T-helper 1 cell (primary cell): Measurements from ENCODE around the gene ADGRF5.
"Not testable (repeated sequence)": the region's sequence is repeated elsewhere in the genome, so short reads cannot be mapped to it uniquely, and the experiment has no call there.

ENCODE experiments used
- DNase-seq, 5 donors: peaks; one replicate each; pipeline ENCODE4 v3.0.0-alpha.2; 2012 to 2020

ADGRF5 gene

DNA sequence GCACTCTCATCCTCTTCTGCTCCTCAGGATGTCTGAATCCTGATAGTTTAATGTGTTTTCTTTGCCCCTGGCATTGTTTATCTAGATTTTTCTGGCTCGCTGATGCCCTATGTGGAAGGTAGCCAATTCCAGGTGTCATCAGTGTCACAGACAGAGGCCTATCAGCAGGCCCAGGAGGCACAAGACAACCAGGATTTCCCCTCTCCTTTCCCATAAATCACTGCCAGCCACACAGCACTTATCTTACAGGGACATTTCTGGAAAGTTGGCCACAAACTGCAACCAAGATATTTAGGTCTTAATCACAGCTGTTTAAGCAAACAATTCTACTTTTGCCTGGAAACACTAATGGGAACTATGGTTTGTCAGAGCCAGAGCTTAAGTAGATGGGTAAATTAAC lies 28.1 kb downstream of the ADGRF5 start:
- DNase-seq = no peak

- no peak for DNase-seq
Measured at GRCh38 chr6:46891252-46891795, 30.4 kb downstream of the ADGRF5 start.

DNA sequence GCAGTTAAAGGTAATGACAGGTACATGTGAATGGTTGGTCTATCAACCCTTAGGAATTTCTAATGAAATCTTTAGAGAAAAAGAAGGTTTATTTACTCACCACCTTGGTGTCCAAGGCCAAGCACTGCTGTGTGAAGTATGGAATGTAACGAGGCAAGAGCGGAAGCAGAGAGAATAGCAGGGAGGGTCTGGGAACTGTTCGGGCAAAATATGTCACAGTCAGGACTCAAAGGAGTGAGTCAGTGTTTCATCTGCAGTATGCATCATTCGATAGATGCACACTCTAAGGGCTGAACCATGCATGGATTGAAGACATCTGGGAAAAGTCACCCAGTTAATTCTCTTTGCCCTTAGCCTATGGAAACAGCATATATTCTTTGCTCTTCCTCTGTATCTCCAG lies 33.2 kb downstream of the ADGRF5 start:
- no peak for DNase-seq

DNA sequence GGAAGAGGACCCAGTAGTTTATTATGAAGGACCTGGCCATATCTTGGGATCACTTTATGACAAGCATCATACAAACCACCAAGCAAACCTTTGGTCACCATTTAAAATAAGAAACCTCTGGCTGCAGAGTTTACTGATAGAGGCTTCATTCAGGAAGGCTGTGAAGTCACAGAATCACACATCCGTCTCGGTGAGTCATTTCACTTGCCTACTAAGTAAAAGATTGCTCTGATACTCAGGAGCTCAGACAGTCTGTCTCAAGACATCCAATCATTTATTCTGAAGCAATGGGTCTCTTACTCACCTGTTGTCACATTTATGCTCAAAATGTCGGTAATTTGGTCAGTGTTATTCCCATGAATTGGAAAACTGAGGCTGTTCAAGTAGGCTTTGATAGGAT lies 33.7 kb downstream of the ADGRF5 start:
- no peak for DNase-seq

- DNase-seq = no peak
Measured at GRCh38 chr6:46882645-46883044, 39.1 kb downstream of the ADGRF5 start.

- DNase-seq = no peak
Measured at GRCh38 chr6:46879003-46879402, 42.7 kb downstream of the ADGRF5 start.

- no peak for DNase-seq
Measured at GRCh38 chr6:46876126-46876525, 45.6 kb downstream of the ADGRF5 start.

DNA sequence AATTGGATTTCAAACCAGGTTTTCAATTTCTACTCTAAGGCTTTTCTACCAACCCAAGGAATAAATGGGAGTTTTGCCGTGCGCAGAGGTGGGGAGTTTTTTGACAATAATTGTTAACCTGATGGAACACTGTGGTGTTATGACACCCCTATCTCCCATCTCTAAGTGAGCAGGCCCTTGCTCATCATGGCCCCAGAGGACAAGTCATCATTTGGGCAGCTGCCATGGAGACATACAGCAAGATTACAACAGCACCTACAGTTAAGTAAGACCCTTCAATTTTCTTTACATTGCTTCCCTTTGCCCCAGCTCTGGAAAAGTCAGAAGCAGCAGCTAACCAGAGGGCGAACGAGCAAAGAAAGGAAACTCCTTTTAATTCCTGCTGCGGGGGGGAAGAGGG lies 54.3 kb downstream of the ADGRF5 start:
- no peak for DNase-seq

- no peak for DNase-seq
Measured at GRCh38 chr6:46865221-46865620, 56.5 kb downstream of the ADGRF5 start.

DNA sequence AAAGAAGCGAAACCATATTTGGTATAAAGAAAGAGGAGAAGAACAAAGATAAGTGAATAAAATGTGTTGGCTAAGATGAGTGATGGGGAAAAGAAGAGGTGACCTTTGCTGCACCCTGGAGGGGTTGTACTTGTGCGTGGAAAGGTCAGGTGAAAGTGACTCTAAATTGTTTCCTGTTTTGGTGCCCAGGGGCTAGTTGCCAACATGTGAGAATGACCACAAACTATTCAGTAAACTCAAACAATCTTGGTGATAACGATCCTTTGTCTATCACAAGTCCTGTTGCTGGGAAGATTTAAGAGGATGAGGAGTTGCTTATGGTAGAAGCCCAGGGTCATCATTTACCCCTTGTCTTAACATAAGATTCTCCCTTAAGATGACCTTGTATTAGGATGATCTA lies 57.9 kb downstream of the ADGRF5 start:
- no peak for DNase-seq

DNA sequence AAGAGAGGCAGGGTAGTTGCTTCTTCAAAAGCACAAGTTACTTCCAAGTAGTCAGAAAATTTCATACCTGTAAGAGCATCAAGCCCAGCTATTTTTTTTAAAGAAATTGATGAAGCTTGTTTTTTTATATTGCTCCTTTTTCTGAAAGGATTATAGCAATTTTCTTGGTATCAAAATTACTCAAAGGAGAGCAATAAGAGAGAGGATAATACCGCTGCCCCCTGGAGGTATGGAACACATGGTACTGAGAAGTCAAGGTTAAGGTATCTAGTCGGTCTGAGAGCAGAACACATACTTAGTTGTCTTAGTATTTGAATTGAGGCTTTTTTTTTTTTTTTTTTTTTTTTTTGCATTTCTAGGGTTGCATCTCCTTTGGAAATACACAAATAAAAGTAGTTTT lies 59.4 kb downstream of the ADGRF5 start:
- no peak for DNase-seq

DNA sequence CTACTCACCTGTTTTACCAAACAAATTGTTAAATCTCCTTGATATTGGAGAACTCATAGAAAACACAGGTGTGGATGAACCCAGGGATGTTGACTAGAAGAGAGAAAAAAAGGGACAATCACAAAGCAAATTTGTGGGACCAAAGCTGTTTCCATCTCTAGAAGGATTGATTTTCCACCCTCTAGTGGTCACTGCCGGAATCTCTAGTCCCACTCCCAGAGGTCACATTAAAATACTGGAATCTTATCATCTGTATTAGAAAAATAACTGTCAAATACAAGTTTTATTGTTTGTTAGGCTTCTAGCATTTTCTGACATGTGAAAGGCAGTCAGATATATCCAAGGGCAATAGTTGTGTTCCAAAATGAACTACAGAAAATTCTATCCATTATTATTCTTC lies 65.8 kb downstream of the ADGRF5 start:
- DNase-seq = not testable (repeated sequence)

DNA sequence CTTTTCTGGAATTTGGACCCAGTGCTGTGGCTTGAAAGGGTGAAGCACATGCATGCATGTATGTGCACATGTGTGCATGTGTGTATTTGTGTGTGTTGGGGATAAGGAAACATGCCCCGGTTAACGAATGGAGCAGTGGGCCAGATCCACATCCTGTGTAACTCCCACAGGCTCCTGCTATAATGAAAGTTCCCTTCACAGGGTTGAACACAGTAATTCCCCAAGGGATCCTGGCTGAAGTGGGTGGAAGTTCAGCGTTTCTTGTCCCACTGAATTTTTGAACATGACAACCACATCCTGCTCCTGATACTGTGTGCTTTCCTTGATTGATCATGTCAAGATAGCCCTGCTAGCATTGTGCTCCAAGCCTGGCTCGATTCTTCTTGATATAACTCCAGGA lies 70.2 kb downstream of the ADGRF5 start:
- DNase-seq = not testable (repeated sequence)

- DNase-seq = no peak
Measured at GRCh38 chr6:46850792-46851191, 70.9 kb downstream of the ADGRF5 start.

- no peak for DNase-seq
Measured at GRCh38 chr6:46849361-46849690, 72.4 kb downstream of the ADGRF5 start.

GRCh38 chr6:46848684-46849360 lies 72.9 kb downstream of the ADGRF5 start:
- peak in 4 of 5 donors; percentile 15 to 46 (median 34) for DNase-seq

DNA sequence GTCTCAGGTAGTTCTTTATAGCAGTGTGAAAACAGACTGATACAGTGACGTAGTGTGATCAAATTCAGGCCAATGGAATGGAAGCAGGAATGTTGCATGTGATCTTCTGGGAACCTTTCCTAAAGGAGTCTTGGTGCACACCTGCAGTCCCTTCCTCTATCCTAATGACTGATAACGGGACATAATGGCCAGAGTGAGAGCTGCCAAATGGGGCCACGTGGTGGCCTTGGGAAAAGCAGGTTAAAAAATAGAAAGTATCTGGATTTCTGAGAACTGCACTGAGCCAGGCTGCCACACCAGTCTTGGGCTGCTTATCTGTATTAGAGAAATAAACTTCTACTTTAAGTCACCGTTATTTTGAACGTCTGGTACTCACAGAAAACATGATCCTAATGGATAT lies 76.6 kb downstream of the ADGRF5 start:
- DNase-seq = no peak

DNA sequence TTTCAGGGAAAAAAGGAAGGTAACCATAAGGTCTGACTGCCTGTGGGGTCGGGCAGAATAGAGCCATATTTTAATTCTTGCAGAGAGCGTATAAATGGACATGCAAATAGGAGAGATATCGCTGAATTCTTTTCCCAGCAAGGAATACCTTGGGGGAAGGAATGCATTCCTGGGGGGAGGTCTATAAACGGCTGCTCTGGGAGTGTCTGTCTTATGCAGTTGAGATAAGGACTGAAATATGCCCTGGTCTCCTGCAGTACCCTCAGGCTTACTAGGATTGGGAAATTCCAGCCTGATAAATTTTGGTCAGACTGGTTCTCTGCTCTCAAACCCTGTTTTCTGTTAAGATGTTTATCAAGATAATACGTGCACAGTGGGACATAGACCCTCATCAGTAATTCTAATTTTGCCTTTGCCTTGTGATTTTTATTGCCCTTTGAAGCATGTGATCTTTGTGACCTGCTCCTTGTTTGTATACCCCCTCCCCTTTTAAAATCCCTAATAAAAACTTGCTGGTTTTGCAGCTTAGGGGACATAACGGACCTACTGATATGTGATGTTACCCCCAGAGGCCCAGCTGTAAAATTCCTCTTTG lies 79.4 kb downstream of the ADGRF5 start:
- DNase-seq = not testable (repeated sequence)

DNA sequence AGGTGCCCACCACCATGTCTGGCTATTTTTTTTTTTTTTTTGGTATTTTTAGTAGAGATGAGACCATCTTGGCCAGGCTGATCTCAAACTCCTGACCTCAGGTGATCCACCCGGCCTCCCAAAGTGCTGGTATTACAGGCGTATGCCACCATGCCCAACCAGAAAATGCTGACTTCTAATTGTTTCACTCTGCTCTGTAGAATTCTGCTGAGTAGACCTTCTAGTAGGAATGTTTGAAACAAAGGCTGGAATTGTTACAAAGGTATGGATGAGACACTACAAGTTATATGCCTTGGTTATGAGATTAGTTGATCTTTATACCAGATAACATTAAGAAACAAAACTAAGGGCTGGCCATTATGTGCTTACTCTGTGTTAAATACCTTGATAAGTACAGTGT lies 83.7 kb downstream of the ADGRF5 start:
- DNase-seq = no peak

GRCh38 chr6:46834991-46835390 lies 86.7 kb downstream of the ADGRF5 start:
- not testable (repeated sequence) for DNase-seq

- DNase-seq = not testable (repeated sequence)
Measured at GRCh38 chr6:46834257-46834916, 87.4 kb downstream of the ADGRF5 start.

GRCh38 chr6:46832816-46833215 lies 88.9 kb downstream of the ADGRF5 start:
- no peak for DNase-seq

GRCh38 chr6:46828939-46829338 lies 92.8 kb downstream of the ADGRF5 start:
- no peak for DNase-seq

DNA sequence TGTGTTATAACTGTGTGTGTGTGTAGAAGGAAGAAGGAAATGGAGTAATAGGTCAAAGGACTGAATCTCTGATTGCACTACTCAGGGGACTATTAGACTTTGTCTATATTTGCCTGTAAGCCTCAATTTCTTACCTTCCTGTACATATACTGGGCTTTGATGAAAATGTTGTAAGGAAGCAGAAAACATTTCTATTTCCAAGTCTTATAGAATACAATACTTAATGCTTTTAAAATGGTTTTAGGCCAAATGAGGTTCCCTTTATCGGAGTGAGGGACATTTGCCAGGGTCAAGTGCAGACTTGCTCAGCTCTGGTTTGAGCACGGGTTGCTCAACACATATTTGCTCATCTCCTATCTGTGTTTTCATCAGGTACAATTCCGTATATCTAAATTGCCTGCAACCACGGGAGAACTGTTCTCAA lies 100.3 kb downstream of the ADGRF5 start:
- no peak for DNase-seq
